Glomerular visceral epithelial cell (primary cell): Measurements from ENCODE around the gene GRIN2A.
"Not testable (repeated sequence)": the region's sequence is repeated elsewhere in the genome, so short reads cannot be mapped to it uniquely, and the experiment has no call there.

Experiments used
- DNase-seq: peaks from one replicate; pipeline ENCODE4 v3.0.0-alpha.2; 2016; ENCODE audit errors: extremely low spot score

GRIN2A gene

DNA sequence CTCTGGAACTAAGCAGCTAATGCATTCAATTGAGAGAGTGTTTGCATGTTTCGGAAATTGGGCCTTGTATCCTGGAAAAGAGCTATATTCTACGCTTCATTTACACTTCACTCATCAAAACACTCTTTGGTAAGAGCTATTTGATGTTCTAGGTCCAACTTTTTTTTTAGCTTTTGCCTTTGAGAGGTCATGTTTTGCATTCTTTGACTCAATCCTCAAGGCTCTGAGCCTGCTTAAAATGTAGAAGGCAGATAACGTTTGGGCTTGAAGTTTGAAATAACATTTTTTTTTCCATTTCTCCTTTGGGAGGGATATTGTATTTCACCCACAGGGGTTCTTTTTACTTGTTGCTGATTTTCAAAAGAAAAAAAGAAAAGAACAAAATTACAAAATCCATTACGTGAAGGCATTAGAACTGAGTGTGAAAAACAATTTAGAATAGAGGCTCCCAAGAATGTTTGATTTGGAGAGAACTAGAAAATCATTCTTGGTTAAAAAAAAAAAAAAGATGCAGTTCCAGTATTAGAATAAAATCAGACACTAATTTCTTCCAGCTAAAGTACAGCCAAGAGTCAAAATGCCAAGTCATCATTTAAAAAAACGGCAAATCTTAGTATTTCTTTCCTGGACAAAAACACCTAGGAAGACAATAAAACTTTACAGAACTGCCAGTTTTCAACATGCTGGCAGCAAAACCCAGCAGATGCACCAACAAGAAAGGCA lies 268.5 kb downstream of the GRIN2A start:
- DNase-seq = no peak

DNA sequence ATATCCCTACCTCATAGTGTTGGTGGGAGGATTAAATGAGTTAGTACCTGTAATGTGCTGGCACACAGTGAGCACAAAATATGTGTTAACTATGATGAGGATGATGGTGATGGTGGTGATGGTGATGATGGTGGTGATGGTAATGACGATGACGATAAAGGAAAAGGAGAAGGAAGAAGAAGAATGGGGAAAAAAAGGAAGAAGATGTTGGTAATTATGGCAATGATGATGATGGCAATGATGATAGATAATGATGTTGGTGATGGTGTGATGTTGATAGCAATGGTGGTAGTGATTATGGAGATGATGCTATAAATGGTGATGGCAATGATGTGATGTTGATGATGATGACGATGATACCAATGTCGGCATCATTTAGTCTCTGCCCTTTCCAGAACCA lies 270.2 kb downstream of the GRIN2A start:
- DNase-seq = no peak

DNA sequence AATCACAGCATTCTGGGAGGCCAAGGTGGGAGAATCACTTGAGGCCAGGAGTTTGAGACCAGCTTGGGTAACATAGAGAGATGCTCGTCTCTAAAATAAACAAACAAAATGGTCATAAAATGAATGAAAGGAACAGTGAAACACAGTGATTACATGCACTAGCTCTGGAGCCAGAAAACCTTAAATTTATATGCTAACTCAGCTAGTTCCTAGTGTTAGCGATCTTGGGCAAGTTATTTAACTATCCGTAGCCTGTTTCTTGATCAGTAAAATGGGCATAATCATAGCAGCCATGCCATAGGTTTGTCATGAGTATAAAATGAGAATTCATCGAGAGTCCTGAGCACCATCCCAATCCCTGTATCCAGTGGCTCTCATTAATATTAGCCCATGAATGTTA lies 271.0 kb downstream of the GRIN2A start:
- no peak for DNase-seq

DNA sequence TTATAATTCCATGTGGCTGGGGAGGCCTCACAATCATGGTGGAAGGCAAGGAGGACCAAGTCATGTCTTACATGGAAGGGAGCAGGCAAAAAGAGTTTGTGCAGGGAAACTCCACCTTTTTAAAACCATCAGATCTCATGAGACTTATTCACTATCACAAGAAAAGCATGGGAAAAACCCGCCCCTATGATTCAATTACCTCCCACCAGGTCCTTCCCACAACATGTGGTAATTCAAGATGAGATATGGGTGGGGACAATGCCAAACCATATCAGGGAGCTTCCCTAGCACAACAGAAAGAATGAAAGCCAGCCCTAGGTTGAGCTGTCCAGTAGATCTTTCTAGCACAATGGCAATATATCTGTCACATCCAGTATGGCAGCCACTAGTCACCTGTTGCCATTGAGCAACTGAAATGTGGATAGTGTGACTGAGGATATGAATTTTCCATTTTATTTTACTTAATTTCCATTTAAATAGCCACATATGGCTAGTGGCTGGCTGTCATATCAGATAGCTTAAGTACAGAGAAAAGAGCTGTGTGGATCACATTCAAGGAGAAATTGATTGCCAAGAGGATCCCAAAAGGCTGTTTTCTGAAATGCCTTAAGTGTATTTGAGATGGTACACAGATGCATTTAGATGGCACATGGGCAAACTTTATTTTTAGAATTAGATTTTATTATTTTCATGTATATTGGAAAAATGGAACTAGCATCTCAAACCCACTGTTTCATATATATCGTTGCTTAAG lies 273.0 kb downstream of the GRIN2A start:
- DNase-seq = no peak

DNA sequence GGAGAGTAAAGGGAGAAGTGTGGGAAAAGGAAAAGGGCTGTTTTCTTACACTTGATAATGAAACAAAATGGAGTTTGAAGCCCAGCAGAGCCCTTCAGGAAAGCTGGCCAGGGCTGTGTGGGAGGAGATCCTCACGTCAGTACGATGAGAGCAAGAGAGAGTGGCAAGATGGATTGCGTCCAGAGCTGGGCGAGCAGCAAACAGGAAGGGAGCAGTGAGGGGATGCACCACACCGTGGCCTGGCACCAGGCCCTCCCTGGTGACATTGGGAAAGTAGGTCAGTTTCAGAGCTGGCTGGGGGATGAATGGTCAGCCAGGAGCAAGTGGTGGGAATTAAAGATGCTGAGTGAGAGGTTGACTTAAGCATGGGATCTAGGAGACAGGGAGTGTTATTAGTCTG lies 273.6 kb downstream of the GRIN2A start:
- no peak for DNase-seq

DNA sequence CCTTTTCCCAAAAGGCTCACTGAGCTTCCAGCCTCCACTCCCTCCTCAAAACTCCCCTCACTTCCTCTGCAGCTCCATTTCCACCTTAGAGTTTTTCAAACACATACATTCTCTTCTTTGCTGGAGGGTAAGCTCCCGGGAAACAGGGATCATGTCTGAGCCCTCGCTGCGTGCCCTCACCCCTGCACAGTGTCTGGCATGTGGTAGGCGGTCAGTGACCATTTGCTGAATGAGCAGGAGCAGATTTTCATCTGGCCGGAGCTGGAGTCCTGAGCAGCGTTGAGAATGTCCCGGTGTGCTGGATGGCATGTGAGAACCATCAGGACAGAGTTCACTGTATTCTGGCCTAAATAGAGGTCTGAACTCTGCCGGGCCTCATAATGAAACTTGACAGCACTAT lies 274.5 kb downstream of the GRIN2A start:
- DNase-seq = no peak

DNA sequence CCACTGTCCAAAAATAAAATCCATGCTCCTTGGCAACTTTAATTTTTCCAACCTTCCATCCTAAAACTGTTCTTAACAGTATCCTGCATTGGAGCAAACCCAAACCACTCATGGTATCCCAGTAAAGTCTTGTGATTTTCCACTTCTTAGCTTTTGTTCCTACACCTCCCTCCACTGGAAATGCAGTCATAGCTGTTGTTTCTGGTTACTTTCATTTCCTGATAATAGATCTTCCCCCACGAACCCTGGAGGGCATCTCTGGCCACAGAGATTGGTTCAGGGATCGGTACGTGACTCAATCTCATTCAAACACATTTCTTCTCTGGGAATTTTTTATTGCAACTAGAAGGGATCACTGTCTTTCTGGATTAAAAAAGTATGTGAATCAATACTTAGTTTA lies 276.0 kb downstream of the GRIN2A start:
- no peak for DNase-seq

DNA sequence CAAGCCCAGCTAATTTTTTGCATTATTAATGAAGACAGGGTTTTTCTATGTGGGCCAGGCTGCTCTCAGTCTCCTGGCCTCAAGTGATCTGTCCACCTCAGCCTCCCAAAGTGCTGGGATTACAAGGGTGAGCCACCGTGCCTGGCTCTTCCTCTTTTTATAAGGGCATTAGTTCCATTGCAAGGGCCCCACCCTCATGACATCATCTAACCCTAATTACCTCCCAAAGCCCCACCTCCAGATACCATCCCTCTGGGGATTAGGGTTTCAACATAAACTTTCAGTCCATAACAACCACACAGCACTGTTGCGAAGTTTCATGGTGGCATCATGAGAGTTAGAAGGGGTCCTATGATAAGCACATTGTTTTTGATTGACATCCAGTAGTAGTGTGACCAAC lies 277.7 kb downstream of the GRIN2A start:
- no peak for DNase-seq

DNA sequence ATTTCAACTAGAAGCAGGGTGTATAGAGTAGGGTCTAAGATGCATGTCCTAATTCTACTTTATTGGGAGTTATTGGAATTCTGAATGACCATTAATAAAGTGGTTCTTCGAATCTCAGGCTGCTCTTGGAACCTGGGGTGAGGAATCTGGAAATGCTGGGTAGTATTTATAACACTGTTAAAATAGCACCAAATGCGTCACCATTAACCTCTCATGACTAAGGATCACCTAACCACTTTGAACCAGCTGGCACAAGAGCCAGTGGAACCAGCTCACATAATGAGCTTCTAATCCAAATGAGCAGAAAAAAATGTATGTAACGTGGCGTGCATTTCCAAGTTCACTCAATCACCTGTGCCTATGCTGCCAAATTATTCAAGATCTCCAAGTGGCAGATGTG lies 281.7 kb downstream of the GRIN2A start:
- DNase-seq = no peak

DNA sequence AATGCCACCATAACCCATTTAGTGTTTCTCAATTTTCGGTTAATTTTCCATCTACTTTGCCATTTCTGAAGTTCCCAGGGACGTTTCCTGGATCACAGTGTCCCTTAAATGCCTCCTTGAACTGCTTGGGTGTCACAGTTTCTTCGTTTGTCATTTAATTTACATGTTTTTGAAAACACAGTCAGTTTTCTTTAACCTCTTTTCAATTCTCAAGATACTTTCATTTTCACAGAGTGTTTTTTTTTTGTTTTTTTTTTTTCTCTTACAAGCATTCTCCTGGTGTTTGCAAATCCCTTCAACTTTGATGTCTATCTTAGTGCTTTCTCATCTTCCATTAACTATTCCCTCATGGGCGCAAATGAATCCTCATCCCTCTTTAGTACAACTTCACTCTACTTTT lies 283.7 kb downstream of the GRIN2A start:
- no peak for DNase-seq

DNA sequence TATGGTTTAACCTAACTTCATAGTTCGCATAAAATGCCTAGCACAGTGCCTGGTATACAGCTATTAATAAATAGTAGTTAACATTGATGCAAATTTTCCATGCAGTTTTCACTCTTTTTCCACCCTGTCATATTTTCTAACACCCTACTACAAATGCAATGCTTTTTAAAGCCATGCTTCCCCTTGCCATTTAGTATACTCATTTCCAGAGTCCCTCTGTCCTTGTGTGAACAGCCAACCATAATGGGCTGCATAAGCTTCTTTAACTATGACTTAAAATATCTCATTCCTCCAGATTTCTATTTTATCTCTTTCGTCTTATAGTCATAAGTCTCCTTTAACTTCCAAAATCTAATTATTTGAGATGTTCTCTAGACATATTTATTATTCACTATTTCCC lies 284.1 kb downstream of the GRIN2A start:
- no peak for DNase-seq

DNA sequence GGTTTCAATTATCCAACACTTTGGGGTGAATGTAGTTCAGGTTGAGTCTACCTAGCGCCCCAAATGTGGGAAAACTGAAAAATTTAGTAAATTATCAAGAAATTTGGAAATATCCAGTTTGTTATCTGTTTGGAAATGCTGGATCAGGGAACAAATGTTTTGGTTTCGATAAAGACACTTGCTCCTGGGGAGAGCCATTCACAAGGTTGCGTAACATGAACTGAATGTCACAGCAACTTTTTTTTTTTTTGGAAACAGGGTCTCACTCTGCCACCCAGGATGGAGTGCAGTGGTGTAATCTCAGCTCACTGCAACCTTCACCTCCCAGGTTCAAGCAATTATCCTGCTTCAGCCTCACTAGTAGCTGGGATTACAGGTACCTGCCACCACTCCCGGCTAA lies 286.4 kb downstream of the GRIN2A start:
- no peak for DNase-seq

DNA sequence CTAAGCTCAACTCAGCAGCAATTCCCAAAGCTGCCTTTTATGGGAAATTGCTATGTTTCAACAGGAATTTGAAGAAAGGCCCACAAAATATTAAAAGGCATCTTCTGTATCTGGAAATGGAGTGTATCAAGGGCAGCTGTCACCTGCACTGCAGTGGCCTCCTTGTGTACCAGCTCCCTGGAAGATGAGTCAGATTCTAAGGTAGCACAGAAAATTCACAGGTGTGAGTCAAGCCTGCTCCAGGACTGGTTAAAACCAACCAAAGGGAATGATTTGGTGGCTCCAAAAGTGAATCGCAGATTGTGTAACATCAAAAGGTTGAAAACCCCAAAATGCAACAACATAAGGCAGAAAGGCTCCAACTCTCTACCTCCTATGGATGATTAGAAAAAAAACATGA lies 296.4 kb downstream of the GRIN2A start:
- DNase-seq = no peak

DNA sequence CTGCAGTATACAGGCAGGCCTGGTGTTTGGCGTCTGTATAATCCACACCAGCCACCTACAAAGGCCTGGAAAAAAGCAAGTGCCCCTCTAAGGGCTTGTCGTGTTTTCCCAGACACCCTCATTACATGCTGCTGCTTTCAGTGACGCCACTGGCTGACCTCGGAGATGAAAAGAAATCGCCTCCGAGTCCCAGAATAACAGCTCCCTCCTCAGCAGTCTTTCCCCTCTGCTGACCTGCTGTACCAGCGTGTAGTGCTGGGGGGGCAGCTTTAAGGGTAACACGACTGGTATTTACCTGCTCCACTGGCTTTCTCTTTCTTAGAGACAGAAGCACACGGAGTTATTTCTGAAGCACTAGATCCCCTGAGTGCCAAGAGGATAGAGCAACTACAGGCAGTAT lies 296.8 kb downstream of the GRIN2A start:
- no peak for DNase-seq

DNA sequence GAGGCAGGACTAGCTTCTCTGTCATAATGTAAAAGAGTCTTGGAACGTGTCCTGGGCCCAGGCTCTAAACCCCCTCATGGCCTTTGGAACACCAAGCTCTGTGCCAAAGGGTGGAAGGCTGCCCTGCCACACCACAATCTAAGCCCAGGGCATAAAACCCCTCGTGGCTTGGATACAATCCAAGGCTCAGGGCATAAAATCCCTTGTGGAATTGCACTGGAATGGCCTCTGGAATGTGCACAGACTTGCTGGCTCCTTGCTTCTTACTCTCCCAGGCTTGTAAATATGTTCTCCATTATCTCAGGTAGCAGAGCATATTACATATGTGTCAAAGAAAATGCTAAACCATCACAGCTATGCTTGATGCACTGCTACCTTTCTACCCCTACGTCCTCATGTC lies 306.2 kb downstream of the GRIN2A start:
- DNase-seq = not testable (repeated sequence)

DNA sequence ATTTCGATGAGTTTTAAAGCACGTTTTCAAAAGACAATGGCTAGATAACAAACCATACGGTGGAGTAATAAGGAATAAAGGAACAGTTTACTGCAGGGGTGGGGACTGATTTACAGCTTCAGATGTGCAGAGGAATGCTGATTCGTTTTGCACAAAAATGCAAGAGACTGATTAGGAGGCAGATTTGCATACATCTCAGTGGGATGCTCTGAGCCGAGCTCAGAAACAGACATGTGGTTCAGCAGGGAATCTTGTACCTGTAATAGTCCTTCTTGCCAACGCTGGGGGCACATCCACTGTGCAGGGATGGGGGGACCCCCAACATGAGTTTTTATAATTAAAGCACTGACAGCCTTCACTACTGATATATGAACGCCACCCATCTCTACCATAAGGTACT lies 308.0 kb downstream of the GRIN2A start:
- no peak for DNase-seq

DNA sequence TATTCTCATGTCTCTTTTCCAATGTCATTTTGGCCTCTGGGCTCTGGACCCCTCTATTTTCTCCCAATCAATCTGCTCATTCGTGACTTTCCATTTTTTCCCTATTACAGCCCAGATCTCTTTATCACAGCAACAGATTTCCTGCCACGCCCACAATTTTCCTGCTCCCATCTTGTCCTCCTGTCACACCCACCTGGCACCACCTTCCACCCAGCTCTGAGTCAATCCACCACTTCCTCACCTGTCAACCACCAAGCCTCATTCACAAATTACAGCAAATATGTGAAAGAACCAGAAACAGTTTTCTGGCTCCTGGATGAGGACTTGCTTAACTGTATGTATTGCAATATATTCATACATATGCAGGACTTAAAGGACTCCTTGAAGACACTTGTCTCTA lies 311.3 kb downstream of the GRIN2A start:
- DNase-seq = no peak

DNA sequence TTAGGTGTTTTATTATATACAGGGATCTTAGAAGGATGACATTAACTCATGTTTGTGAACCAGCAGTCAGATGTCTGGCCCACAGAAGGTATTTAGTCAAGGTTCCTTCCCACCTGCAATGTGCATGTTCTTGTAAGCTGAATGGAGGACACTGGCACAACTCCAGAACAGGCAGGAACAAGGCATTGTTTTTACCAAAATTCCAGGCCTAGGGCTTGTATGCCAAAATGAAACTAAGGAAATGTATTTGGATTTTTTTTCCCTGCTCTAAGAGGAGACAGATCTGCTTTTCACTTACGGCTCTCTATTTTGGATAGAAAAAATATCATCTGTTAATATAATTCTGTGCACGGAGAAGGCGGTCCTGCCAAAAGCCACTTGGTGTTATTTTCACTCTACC lies 312.5 kb downstream of the GRIN2A start:
- DNase-seq = no peak

DNA sequence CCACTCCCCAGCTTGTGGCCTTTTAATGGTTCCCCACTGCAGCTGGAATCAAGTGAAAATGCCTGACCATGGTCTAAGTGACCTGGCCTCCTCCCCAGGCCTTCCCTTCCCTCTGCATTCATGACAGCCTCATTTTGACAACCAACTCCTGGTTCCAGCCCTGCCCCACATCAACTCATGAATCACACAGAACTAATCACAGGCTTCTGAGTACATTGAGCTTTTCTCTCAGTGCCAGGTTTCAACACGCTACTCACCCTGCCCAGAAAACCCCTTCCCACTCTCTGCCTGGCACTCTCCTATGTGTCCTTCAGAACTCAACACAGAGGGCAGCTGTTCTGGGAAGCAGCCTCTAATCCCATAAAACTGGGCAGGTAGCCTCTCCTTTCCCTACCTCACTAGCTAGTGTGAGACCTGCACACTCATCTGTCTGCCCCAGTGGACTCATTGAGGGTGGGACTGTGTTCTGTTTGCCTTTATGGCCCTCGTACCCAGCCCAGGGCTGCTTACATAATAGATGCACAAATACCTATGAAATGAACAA lies 313.6 kb downstream of the GRIN2A start:
- DNase-seq = no peak

DNA sequence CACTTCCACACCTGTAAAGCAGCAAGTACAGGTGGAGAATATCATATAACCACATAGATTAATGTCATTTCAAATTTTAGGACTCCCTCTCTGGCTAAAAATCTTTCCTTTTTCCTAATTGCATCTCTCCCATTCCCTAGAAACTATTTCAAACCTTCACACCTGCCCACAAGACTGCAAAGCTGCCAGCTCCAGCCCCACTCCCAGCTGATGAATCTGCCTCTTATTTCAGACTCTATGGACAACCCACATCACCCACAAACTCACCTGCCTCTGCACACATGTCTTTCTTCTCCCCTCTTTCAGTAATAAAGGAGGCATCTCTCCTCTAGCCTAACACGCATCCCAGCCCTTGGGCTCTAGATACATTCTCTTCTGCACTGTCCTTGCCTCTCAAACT lies 315.1 kb downstream of the GRIN2A start:
- DNase-seq = no peak

DNA sequence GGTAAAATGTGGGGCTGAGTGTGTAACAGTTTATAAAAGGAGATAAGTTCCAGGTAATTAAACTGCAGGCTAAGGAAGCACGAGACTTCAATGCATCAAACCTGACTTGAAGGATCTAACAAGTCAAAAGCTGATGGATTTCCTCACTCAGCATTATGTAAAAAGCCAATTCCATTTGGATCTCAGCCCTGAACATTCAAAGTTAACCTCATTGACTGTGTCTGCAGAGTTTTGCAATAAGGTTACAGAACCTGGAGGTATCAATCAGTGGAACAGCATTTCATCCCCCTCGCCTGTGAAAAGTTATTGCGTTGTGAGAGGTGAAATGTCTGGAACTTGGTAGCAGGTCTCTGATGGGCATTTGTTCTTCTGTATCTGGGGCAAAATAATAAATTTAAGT lies 317.8 kb downstream of the GRIN2A start:
- DNase-seq = no peak

DNA sequence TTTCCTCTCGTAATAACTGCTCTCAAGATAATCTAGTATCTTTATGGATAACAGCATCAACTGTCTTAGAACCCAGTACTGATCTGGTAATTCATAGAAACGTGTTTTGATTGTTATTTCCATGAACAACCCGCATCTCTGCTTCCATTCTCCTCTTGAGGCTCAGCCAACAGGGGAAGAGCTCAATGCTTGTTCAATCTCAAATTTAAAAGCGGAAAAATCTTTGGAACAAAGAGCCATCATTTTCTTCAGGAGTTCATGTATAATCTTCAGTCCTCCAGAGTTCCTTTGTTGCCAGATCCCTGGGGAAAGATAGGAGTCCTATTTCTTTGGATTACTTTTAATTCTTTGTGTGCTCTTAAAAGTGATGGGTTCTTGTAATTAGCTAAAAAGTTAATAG lies 319.9 kb downstream of the GRIN2A start:
- DNase-seq = no peak

DNA sequence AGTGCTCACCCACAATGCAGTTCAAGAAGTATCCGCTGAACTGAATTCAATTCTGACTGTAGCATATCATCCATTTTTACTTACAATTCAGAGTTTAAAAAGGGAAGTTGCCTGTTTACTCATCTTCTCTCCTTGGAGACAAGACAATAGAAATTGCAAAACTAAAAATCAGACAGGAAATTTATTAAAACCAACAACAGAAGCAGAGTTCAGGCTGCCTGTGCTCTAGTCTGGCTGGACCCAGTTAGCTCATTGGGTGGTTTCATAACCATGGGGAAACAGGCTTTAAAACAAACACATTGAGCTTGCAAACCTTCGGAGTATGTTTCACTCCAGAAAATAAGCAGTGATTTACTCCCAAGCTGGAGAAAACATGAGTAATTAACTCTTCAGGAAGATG lies 321.4 kb downstream of the GRIN2A start:
- no peak for DNase-seq
